ENCODE results near the gene AP2A2.

AP2A2 gene

GRCh38 chr11:1017269-1018005 is 91.8 kb downstream of the AP2A2 start:
- no peak for DNase-seq

GRCh38 chr11:1018091-1018490 is 92.4 kb downstream of the AP2A2 start:
- no peak for DNase-seq

- DNase-seq: no peak
Observed at GRCh38 chr11:1019321-1019910, 93.7 kb downstream of the AP2A2 start.

- DNase-seq: no peak
Observed at GRCh38 chr11:1020211-1020905, 94.7 kb downstream of the AP2A2 start.

- DNase-seq: no peak
Observed at GRCh38 chr11:1022411-1022810, 96.7 kb downstream of the AP2A2 start.

GRCh38 chr11:1022908-1023810 is 97.5 kb downstream of the AP2A2 start:
- DNase-seq: no peak

GRCh38 chr11:1023811-1024596 is 98.3 kb downstream of the AP2A2 start:
- no peak for DNase-seq

GRCh38 chr11:1024597-1025409 is 99.1 kb downstream of the AP2A2 start:
- DNase-seq: no peak

GRCh38 chr11:1025410-1026162 is 99.9 kb downstream of the AP2A2 start:
- DNase-seq: no peak

GRCh38 chr11:1026163-1026450 is 100.4 kb downstream of the AP2A2 start:
- DNase-seq: no peak

- no peak for DNase-seq
Observed at GRCh38 chr11:1026641-1027482, 101.2 kb downstream of the AP2A2 start.

- DNase-seq: no peak
Observed at GRCh38 chr11:1027483-1028290, 102.0 kb downstream of the AP2A2 start.

- no peak for DNase-seq
Observed at GRCh38 chr11:1028291-1028540, 102.5 kb downstream of the AP2A2 start.

GRCh38 chr11:1028616-1029015 is 102.9 kb downstream of the AP2A2 start:
- no peak for DNase-seq

GRCh38 chr11:1029051-1029450 is 103.4 kb downstream of the AP2A2 start:
- DNase-seq: no peak

GRCh38 chr11:1029654-1030053 is 104.0 kb downstream of the AP2A2 start:
- DNase-seq: no peak

GRCh38 chr11:1030086-1030485 is 104.4 kb downstream of the AP2A2 start:
- no peak for DNase-seq

- DNase-seq: no peak
Observed at GRCh38 chr11:1030556-1030955, 104.9 kb downstream of the AP2A2 start.

Measured in NCI-H446 (cell line).